HG03045 (cell line): ENCODE results near the gene INPP5E.

Experiments
- ATAC-seq: cut with Tn5 transposase; IDR thresholded peaks from one replicate; pipeline ENCODE4 v1.9.1; 2021; ENCODE audit warnings: mild to moderate bottlenecking, moderate library complexity; ENCODE audit not compliant: unreplicated experiment

INPP5E gene, protein sequence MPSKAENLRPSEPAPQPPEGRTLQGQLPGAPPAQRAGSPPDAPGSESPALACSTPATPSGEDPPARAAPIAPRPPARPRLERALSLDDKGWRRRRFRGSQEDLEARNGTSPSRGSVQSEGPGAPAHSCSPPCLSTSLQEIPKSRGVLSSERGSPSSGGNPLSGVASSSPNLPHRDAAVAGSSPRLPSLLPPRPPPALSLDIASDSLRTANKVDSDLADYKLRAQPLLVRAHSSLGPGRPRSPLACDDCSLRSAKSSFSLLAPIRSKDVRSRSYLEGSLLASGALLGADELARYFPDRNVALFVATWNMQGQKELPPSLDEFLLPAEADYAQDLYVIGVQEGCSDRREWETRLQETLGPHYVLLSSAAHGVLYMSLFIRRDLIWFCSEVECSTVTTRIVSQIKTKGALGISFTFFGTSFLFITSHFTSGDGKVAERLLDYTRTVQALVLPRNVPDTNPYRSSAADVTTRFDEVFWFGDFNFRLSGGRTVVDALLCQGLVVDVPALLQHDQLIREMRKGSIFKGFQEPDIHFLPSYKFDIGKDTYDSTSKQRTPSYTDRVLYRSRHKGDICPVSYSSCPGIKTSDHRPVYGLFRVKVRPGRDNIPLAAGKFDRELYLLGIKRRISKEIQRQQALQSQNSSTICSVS

DNA sequence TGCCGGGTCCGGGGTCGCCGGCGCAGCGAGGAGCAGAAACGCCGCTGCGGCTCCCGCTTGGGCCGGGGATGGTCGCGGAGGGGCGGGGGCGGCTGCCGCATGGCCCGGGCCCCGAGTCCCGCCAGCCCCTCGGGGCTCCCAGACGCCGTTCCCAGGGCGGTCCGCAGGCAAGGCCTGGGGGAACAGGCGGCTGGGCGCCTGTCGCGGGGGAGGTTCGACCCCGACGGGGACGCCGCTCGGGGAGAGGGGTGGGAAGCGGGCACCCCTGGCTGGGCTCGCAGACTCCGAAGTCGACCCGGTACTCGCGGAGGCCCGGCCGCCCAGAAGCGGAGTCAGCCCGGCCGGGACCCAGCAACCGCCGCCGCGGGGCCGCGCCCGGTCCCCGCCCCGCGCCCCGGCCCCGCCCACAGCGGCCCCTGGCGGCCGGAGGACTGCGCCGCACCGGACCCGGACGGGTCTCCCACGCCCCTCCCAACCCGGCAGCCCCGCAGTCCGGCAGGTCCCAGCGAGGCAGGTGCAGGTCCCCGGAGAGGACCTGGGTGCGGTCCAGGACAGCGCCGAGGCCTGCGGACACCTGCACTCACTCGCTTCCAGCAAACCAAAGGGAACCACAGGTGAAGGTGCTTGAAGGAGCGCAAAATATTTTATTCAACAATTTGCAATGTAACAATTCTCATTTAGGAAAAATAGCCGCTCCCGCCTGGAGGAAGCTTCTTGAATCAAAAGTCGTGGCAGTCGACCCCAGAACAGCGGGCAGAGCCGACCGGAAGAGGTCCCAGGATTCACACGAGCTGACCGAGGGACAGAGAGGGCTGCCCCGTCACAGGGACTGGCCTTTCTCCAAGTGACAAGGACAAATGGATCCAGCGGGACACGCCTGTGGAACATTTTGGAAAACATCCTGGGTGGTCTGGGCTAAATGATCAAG is at the start of gene INPP5E:
TSS of gene INPP5E (minus strand) at position 365 of the 928 bp plus-strand sequence. CDS start 426 bp downstream, outside the sequence.
- ATAC-seq: peak; percentile 64

DNA sequence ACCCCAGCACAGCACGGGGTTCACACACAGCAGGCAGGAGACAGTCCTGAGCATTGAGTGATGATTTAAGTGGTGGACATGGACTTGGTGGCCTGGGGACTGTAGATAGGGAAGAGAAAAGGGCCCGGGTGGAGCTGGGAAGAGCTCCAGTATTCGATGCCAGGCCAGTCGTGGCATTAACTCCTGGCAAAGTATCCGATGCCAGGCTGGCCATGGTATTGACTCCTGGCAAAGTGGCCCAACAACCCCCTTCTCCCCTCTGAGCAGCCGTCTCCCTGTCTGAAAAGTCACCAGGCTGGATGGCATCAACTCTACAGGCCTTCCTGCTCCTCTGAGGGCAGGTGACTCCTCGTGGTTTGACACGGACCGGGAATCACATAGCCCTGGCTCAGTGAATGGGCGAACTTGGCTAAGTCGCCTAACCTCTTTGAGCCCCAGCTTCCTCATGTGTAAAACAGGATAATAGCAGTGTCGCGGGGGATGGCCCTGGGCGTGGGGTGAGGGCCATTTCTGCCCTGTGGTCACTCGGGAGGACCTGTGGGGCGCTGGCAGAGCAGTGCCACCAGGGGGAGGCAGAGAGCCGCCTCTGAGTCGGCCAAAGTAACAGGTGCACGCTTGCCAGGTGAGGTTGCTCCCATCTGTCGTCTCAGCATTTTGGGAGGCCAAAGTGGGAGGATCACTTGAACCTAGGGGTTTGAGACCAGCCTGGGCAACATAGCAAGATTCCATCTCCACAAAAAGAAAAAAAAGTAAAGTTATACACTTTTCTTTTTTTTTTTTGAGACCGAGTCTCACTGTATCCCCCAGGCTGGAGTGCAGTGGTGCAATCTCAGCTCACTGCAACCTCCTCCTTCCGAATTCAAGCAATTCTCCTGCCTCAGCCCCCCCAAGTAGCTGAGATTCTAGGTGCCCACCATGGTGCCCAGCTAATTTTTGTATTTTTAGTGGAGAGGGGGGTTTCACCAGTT is 48.9 kb upstream of the INPP5E start:
- no peak for ATAC-seq

DNA sequence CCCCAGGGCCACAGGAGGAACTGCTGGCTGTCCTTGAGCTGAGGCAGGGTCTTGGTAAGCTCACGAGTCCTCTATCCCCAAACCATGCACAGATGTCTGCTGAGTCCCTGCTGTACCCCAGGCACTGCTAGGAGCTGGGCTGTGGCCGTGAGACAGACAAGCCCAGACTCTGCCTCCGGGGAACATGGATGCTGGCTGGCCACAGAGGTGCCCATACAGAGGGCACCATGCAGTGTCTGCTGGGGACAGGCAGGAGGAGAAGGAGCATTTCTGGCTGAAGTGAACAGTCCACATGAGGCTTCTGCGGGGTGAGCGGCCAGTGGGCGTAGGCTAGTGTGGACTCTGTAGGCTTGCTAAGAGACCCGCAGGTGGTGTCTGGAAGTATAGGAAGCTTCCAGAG is 48.0 kb upstream of the INPP5E start:
- no peak for ATAC-seq

DNA sequence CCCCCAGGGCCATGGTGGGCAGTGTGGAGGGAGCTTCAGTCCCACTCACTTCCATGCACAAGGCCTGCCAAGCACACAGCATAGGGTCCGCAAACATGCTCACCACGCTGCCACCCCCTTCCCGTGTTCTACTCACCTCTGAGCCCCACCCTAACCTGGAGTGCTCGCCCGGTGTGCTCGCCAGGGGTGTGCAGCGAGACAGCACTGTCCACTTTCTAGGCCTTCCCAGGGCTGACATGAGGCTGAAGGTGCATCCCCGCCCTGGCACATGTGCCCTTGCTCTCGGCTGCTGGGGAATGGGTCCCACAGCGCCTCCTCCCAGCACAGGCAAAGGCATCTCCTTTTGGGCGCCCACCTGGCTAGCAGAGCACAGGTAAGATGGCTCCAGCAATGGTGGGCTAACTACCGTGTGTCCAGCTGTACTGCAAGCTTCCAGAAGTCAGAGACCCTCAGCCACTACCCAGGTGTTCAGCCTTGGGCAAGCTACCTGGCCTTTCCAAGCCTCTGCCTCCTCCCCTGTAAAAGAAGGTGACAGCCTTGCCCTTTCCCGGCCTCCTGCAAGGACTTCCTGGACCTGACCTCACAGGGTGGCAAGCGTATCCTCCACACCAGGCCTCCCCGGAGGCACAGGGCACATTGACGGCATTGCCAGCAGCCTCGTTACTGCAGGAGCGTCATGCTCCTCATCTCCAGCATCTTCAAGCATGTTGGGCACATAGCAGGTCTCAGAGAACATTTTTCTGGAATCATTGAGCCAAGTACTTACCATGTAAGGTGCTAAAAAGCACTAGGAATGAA is 47.4 kb upstream of the INPP5E start:
- ATAC-seq: no peak

DNA sequence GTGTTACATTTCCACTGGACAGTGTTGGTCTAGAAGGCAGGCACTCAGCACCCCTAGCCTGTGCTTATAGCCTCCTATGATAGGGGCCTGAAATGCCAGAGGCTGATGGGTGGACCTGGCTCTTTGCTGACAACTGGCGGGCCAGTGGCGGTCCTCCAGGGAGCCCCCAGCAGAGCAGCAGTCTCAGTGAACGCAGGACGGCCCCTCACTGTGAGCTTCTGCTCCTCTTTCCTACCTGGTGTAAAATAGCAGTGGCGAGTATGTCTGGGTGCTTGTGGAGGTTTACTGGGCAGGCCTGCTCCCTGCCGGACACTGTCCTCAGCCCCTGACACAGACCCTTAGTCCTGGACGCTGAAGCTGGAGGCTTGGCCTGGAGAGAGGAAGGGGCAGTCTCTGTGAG is 46.5 kb upstream of the INPP5E start:
- no peak for ATAC-seq

DNA sequence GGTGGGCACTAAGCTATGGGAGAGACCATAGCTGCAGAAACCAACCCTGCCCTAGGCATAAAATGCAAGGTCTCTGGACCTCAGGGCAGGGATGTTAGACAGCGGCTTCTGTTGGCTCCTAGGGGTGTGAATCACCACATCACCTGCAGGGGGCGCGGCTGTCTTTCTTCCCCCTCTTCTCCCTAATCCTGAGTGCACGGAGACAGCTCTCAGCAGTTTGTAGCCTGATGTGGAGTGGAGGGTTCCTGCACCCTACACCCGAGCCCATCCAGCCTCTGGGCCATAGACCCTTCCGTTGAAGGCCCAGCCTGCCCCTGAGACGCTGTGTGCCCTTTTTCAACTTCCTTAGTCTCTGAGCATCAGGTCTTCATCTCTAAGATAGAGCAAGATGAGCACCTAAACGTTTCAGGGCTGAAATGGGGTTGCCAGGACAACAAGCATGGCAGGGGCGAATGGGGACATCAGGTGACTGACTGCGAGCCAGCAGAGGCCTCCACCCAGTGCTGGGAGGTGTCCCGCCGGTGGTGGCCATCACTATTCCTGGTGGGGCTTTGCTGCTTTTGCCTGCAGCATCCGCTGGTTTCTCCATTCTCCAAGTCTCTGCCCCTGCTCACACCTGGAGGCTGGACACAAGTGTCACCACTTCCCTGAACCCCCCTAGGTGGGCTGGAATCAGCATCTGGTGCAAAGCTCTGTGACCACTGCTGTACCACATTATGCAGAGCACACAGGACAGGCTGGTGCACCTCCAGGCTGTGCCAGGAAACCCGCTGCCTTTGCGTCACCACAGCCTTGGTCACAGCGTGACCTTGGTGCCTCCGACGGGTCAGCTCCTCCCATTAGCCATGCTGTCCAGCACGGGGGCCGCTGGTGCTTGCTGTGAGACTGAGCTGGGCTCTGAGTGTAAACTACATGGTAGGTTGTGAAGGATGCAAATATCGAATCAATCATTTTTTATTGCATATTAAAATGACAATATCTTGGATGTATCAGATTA is 45.7 kb upstream of the INPP5E start:
- no peak for ATAC-seq

DNA sequence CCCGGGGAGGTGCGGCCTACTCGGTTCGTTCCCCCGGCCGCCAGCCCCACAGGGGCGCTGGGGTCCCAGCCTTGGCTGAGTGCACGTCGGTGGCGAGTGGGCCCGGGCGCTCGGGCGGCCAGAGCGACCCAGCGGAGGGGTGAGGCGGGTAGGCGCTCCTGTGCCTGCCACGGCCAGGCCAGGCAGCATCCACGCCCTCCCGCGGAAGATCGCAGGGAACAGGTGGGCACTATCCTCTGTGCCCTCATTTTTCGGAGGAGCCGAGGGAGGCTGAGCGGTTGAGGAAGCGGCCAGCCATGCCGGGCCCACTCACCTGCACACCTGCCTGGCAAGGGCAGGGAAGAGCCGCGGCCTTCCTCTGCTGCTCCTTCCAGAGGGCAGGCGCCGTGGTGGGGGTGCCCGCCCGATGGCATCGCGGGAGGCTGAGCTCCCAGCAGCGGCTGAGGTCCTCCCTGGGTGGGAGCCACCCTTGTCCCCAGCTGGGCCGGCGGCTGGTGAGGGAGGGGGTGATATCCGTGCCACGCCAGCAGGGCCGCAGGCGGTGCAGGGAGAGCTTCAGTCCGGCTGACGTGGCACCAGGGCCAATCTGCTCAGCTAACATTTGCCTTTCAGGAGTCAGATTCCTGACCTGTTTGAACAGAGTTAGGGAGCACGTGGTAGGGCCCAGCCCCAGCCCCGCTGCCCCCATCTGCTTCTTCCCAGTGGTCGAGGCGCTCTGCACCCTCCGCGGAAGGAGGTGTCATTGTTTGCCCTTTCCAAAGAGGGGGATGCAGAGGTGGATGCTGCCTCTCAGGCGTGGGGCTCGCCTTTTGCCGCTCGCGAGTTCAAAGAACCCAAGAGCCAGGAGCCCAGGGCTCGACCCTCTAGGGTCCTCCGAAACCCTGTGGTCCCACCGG is 44.8 kb upstream of the INPP5E start:
- no peak for ATAC-seq

DNA sequence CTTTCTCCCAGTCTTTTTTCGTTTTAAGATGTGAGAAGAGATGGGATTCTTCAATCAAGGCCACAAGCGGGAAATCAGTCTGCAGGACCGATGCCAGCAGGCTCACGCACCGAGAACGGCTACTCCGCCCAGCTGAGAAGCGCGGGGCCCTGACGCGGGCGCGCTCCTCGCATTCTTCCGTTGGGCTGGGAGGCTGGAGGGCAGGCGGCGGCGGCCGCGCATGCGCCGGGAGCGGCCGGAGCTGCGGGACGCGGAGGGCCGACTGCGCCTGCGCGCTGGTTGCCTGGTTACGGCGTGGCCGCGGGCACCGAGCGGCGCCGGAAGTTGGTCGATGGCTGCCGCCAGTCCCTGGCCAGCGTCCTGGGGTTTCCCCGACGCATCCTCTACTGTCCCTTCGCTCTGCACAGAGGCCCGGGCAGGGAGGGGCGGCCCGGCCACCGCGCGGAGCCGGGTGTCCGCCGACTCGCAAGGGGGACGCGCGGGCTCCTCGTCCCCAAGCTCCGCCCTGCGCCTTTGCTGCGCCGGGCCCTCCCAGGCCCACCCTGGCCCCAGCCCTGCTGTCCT is 44.0 kb upstream of the INPP5E start:
- ATAC-seq: peak; percentile 59

DNA sequence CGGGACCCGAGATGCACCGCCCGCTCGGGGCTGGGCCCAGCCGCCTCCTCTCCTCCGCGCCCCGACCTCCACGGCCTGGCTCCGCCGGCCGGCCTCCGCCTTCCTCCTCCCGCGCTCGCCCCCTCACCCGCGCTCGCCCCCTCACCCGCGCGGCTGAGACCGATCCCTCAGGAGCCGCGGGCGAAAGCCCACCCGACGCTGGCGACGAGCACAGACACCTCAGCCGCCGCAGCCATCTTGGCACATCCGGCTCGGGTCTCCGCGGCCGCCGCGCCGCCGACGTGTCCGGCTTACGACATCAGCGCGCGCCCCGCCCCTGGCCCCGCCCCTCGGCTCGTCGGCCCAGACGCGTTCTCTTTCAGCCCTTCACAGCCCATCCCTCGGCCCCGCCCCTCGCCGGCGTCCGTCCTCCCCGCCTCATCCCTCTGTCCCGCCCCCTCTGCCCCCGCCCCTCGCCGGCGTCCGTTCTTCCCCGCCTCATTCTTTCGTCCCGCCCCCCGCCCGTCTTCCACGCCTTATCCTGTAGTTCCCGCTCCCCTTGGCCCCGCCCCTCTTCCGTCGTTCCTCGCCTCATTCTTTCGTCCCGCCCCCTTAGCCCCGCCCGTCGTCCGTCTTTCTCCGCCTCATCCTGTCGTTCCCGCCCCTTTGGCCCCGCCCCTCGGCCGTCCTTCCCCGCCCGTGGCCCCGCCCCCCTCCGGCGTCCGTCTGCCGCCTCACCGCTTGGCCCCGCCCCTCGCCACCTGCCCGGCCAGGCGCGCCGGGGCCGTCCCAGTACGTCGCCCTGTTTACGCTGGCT is 43.3 kb upstream of the INPP5E start, which contains the start of gene SEC16A:
TSS of gene SEC16A (minus strand) at position 248 of the 796 bp plus-strand sequence. CDS start 5,425 bp downstream, outside the sequence.
- ATAC-seq: peak; percentile 58

DNA sequence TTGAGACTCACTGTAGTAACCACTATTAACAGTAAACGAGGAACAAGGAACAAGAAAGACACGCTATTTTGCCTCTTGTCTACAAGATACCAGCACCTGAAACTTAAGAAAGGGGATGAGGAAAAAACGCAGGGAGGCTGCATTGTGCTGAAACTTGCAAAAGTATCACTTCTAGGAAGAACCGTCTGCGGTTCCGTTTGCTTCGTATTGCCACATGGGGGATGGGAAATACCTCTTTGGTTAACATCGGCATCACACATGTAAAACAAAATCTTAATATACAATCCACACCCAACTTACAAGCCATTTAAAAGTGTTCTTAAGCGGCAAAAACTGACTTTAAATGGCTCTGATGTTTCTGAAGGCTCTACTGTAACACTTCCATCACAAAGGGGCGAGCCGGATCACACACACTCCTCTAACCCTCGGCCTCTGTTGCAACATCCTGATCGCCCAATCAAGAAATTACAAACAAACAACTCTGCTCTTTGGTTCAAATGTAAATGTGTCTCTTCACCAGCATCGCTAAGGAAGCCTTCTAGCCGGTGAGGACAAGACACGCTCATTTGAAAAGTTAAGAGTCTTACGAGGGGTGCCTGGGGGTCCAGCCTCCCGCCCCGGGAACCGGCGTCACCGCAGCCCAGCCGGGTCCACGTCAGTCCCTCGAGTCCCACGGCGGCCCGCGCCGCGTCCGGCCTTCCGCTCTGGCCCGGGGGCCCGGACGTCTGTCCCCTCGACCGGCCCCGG is 42.6 kb upstream of the INPP5E start:
- ATAC-seq: no peak

DNA sequence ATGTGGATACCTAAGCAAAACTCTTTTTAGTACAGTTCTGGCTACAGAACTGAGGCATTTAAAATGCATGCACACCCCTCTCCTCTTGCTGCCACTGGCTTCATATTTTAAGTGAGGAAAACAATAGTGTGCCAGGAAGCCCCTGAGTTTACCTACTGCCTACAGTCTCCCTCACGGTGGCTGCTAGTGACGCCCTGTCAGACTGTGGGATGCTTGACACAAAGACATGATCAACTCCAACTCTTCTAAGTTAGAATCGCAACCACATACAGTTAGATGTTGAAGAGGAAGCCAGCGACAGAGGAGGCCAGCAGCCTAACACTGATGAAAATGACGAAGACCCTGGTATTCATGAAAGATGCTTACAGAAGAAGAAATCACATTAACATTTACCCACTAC is 41.9 kb upstream of the INPP5E start:
- ATAC-seq: no peak

DNA sequence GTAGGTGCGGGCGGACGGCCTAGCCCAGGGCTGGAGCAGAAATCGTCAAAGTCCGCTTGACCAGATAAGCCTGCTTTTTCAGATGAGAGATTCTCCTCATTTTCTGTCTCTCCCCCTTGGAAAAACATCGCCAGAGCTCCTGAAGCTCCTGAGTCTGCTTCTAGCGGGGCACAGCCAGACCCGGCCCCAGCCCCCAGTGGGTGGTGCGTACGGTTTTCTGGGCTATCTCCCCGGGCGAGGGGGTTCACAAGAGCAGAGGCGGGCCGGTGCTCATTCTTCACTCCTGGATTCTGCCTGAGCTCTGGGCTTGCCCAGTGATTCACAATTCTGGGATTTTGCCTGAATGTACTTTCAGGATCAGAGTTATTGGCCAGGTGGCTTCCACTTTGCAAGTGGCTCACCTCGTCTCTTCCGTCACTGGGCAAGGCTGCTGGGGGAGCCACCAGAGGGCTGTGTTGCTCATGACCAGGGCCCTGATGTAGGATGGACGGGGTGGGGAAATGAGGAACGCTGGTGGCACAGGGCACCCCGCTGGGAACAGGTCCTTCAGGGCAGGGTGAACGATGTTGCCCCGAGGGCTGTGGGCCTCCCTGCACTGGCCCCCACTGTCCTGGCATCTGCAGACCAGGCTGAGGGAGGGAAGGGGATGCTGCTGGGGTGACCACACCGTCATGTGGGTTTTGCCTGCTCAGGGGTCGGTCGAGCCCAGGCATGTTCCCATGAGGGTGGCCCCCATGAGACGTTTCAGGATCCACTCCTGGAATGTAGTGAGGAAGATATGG is 36.9 kb upstream of the INPP5E start:
- no peak for ATAC-seq

DNA sequence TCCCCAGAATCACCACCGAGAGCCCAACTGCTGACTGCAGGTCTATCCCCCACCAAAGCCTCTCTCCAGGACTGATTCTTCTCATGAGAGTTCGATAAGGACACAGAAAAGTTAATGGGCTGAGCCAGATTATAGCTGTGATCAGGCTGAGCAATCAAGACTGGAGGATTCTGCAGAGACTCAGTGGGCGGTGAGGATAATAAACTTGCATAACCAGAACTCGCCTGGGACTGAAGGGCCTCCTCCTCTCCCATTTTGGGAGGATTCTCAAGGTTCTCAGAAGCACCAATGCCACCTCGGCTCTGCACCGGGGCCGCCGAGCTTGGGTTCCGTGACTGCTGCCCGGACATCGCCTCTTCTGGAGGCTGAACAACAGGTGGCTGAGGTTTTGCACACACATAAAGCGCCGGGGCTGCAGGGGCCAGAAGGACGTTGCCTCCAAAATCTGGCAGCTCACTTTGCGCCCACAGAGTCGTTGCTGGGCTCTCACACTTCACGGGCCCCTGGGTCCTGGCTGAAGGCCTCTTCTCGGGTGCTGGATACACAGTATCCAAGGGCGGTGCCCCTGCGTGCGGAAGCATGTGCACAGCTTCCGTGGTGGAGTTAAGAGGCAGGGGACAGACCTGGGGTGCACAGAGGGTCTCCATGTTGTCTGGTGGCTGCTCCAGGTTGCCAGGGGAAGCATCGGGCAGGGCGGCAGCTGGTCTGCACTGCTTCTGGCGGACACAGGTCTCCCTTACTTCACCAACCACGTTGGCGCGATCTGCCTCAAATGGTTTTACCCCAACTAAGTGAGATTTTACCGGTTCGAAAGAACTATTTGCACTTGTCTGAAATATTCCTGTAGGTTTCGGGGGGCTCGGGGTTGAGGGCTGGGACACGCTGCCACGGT is 35.6 kb upstream of the INPP5E start:
- no peak for ATAC-seq
